Upper lobe of left lung (tissue), 4 donors: ENCODE measurements around the gene LRRC8D.

Experiments used
- CTCF ChIP-seq, 6 experiments: fragments of 450-650 bp in 4 of 6; fragments of 200-600 bp in 2 of 6; sonication (generic) in 2 of 6; IDR thresholded peaks; one replicate each; pipeline ENCODE4 v1.5.1; 2016 to 2019; ENCODE audit warnings: antibody characterized with exemption in 6 of 6
- EP300 ChIP-seq, 4 donors: sonication (generic); formaldehyde crosslinking; IDR thresholded peaks; one replicate each; pipeline ENCODE4 v1.5.1; 2017; ENCODE audit warnings: antibody characterized with exemption in 4 of 4, control low read depth in 2 of 4
- POLR2A ChIP-seq, 4 donors: fragments of 450-650 bp; IDR thresholded peaks; one replicate each; pipeline ENCODE4 v1.5.1; 2016 to 2017; ENCODE audit warnings: antibody characterized with exemption in 4 of 4, mild to moderate bottlenecking in 2 of 4
- POLR2AphosphoS5 ChIP-seq, 2 donors: sonication (generic); formaldehyde crosslinking; IDR thresholded peaks; one replicate each; pipeline ENCODE4 v1.5.1; 2017; ENCODE audit warnings: antibody characterized with exemption in 2 of 2

GRCh38 chr1:89810880-89811279 lies 10.0 kb upstream of the LRRC8D start:
- no peak for TF ChIP-seq CTCF (IDR thresholded peaks at IDR 0.05)
- TF ChIP-seq EP300 (IDR thresholded peaks at IDR 0.05), result no peak
- TF ChIP-seq POLR2A (IDR thresholded peaks at IDR 0.05), result no peak
- TF ChIP-seq POLR2AphosphoS5 (IDR thresholded peaks at IDR 0.05), result no peak
